ENCODE measurements around the gene ZBED2.

DNA sequence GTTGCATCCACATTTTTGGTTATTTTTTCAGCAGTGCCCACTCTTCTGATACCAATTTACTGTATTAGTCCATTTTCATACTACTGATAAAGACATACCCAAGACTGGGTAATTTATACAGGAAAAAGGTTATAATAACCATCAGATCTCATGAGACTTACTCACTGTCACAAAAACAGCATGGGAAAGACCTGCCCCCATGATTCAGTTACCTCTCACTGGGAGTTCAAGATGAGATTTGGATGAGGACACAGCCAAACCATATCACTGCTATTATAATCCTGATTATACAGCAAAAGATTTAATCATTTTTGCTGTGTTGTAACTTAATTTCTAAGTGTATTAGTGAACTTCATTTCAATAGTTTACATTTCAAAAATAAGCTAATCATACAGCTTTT lies 6.6 kb downstream of the ZBED2 start:
- TF ChIP-seq, protein P1, sequence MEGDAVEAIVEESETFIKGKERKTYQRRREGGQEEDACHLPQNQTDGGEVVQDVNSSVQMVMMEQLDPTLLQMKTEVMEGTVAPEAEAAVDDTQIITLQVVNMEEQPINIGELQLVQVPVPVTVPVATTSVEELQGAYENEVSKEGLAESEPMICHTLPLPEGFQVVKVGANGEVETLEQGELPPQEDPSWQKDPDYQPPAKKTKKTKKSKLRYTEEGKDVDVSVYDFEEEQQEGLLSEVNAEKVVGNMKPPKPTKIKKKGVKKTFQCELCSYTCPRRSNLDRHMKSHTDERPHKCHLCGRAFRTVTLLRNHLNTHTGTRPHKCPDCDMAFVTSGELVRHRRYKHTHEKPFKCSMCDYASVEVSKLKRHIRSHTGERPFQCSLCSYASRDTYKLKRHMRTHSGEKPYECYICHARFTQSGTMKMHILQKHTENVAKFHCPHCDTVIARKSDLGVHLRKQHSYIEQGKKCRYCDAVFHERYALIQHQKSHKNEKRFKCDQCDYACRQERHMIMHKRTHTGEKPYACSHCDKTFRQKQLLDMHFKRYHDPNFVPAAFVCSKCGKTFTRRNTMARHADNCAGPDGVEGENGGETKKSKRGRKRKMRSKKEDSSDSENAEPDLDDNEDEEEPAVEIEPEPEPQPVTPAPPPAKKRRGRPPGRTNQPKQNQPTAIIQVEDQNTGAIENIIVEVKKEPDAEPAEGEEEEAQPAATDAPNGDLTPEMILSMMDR (IDR thresholded peaks at IDR 0.05): no peak
- TF ChIP-seq POLR2A (IDR thresholded peaks at IDR 0.05): no peak

Measured in body of pancreas (tissue), 4 donors.